ENCODE data around the gene ADAMTSL3. TPM values are rescaled to one million over a fixed set of nuclear protein-coding genes. Genes with fewer than 3 reads are reported as not detected.
"Not testable (repeated sequence)": the region's sequence is repeated elsewhere in the genome, so short reads cannot be mapped to it uniquely, and the experiment has no call there.

The ADAMTSL3 gene
- total and polyA plus RNA-seq, 2 donors (not counting 1 experiment from before 2014, with no cell fraction given): 0.01 TPM; not detected in 1

DNA sequence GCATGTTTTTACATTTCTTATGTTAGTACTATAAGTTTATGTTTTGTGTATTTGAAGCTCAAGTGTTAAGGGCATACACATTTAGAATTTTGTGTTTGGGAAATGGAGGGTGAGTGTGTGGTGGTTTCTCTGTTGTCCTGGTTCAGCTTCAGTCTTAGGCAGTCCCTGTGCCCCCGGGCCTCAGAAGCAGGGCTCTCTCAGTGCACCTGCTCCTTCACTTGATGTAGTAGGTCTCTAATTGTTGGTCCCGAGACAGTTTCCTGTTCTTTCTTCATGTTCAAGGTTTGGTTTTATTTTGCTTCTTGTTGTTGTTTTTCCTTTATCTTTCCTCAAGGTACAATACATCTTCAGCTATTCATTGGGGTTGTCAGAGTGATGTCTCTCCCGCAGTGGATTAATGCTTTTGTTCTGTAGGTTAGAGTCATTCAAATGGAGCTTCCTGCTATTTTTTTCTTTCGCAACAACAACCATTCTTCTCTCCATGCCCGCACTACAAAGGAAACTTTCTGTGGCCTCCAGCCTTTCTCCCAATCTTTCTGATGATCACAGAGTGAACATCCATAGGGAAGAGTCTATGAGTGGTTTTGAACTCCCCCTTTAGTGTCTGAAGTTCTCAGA, 403.9 kb downstream of the ADAMTSL3 start:
- CTCF ChIA-PET: interaction anchor here (0.8 kb wide), 1 partner anchor 9 kb away, joined by 4 read pairs; no protein-coding TSS in a partner anchor
- H3K4me1 ChIP-seq (ENCODE audit: control insufficient read depth in 2 of 2, insufficient read depth in 2 of 2, low read length in 2 of 2): no peaks in the 10 kb centered on the region

DNA sequence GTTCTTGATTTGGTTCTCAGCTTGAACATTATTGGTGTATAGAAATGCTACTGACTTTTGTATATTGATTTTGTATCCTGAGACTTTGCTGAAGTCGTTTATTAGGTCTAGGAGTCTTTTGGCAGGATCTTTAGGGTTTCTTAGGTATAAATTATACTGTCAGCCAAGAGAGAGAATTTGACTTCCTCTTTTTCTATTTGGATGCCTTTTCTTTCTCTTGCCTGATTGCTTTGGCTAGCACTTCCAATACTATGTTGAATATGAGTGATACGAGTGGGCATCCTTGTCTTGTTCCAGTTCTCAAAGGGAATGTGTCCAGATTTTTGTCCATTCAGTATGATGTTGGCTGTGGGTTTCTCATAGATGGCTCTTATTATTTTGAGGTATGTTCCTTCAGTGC, 409.8 kb downstream of the ADAMTSL3 start:
- DNase-seq; H3K27ac ChIP-seq (ENCODE audit: low read length in 2 of 2); intact Hi-C loops (cut with micrococcal nuclease); H3K9me3 ChIP-seq (ENCODE audit: control extremely low read depth in 1 of 3, control insufficient read depth in 2 of 3, insufficient read depth in 1 of 3, low read length in 2 of 3); H3K79me2 ChIP-seq (ENCODE audit: control insufficient read depth, insufficient read depth, low read length); H3K27me3 Mint-ChIP-seq; H4K20me1 ChIP-seq (ENCODE audit: control insufficient read depth, insufficient read depth, low read length, poor library complexity, severe bottlenecking); H3K4me3 ChIP-seq (ENCODE audit: control extremely low read depth in 1 of 5, extremely low read depth in 1 of 5, insufficient read depth in 1 of 5, low read depth in 2 of 5, low read length in 4 of 5); H3K4me2 ChIP-seq (replicated peaks; ENCODE audit: low read depth, low read length, poor library complexity, severe bottlenecking); H3K4me3 Mint-ChIP-seq; H3K4me1 ChIP-seq (ENCODE audit: control insufficient read depth in 2 of 2, insufficient read depth in 2 of 2, low read length in 2 of 2); H3K27ac Mint-ChIP-seq; H3K36me3 ChIP-seq (replicated peaks in 1 of 2; ENCODE audit: control extremely low read depth in 1 of 2, control insufficient read depth in 1 of 2, extremely low read depth in 1 of 2, insufficient read depth in 2 of 2, low read length in 1 of 2); POLR2A ChIA-PET; ATAC-seq (ENCODE audit: low read depth); H3K27me3 ChIP-seq (replicated peaks in 1 of 4; ENCODE audit: control extremely low read depth in 1 of 4, control insufficient read depth in 3 of 4, insufficient read depth in 4 of 4, low read length in 3 of 4); H3K4me1 Mint-ChIP-seq; H3K9ac ChIP-seq (ENCODE audit: low read length); CTCF ChIA-PET; H2AFZ ChIP-seq (ENCODE audit: insufficient read depth, low read depth, low read length, poor library complexity, severe bottlenecking): not testable (repeated sequence)
- WGBS (ENCODE audit: insufficient coverage): no CpG with 5 or more reads among the region's 2 CpGs
- H3K9me3 Mint-ChIP-seq (ENCODE audit: insufficient read depth): peaks cover 22% of the 10 kb centered on the region

More for the DNA sequence above, 403.9 kb downstream of the ADAMTSL3 start:
- no peak overlapping the region for H3K4me3 Mint-ChIP-seq
- peaks cover 0 to 5% (median 3%) of the 10 kb centered on the region in 3 donors for H3K9me3 ChIP-seq (ENCODE audit: control extremely low read depth in 1 of 3, control insufficient read depth in 2 of 3, insufficient read depth in 1 of 3, low read length in 2 of 3)
- no peak overlapping the region for H3K27ac Mint-ChIP-seq
- H3K36me3 ChIP-seq (replicated peaks in 1 of 2; ENCODE audit: control extremely low read depth in 1 of 2, control insufficient read depth in 1 of 2, extremely low read depth in 1 of 2, insufficient read depth in 2 of 2, low read length in 1 of 2): no peaks in the 10 kb centered on the region
- H3K9me3 Mint-ChIP-seq (ENCODE audit: insufficient read depth): peaks cover 13% of the 10 kb centered on the region
- no peaks in the 10 kb centered on the region for H3K27me3 ChIP-seq (replicated peaks in 1 of 4; ENCODE audit: control extremely low read depth in 1 of 4, control insufficient read depth in 3 of 4, insufficient read depth in 4 of 4, low read length in 3 of 4)
- DNase-seq (no peak), ATAC-seq (ENCODE audit: low read depth) (no peak)
- H4K20me1 ChIP-seq (ENCODE audit: control insufficient read depth, insufficient read depth, low read length, poor library complexity, severe bottlenecking): no peaks in the 10 kb centered on the region
- WGBS (ENCODE audit: insufficient coverage): 100% methylated on average over 1 of the region's 5 CpGs
- H3K4me1 Mint-ChIP-seq: no peaks in the 10 kb centered on the region
- H3K27me3 Mint-ChIP-seq: peaks cover 9% of the 10 kb centered on the region
- no peak overlapping the region for H3K9ac ChIP-seq (ENCODE audit: low read length)
- POLR2A ChIA-PET: no interaction called here
- no peak overlapping the region for H2AFZ ChIP-seq (ENCODE audit: insufficient read depth, low read depth, low read length, poor library complexity, severe bottlenecking)
- H3K4me2 ChIP-seq (replicated peaks; ENCODE audit: low read depth, low read length, poor library complexity, severe bottlenecking): no peak overlapping the region
- intact Hi-C loops (cut with micrococcal nuclease): no loop called here
- TF ChIP-seq, protein P1, sequence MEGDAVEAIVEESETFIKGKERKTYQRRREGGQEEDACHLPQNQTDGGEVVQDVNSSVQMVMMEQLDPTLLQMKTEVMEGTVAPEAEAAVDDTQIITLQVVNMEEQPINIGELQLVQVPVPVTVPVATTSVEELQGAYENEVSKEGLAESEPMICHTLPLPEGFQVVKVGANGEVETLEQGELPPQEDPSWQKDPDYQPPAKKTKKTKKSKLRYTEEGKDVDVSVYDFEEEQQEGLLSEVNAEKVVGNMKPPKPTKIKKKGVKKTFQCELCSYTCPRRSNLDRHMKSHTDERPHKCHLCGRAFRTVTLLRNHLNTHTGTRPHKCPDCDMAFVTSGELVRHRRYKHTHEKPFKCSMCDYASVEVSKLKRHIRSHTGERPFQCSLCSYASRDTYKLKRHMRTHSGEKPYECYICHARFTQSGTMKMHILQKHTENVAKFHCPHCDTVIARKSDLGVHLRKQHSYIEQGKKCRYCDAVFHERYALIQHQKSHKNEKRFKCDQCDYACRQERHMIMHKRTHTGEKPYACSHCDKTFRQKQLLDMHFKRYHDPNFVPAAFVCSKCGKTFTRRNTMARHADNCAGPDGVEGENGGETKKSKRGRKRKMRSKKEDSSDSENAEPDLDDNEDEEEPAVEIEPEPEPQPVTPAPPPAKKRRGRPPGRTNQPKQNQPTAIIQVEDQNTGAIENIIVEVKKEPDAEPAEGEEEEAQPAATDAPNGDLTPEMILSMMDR (IDR thresholded peaks at IDR 0.05): no peak
- TF ChIP-seq EZH2 (IDR thresholded peaks at IDR 0.05; ENCODE audit: borderline replicate concordance, insufficient read depth, low read depth, low read length, poor library complexity, severe bottlenecking): no peak
- H3K79me2 ChIP-seq (ENCODE audit: control insufficient read depth, insufficient read depth, low read length): no peaks in the 10 kb centered on the region
- no peak overlapping the region for H3K4me3 ChIP-seq (ENCODE audit: control extremely low read depth in 1 of 5, extremely low read depth in 1 of 5, insufficient read depth in 1 of 5, low read depth in 2 of 5, low read length in 4 of 5)
- no peak overlapping the region for H3K27ac ChIP-seq (ENCODE audit: low read length in 2 of 2)

DNA sequence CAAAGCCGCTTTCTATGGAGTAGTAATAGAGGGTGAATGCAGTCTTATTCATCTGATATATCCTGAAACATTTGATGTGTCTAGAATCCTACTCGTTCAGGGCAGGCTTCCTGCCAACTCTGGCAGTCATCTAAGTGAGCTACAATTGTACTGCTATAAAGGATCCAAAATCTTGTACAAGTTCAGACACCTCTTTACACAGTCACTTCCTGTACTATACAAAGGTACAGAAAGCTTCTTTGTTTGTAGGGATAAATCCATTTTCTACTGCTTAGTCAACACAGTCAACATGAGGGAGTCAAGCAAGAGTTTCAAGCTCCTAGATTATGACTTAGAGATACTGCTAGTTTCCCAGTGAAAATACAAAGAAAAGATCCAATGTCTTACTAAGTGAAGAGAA, 414.8 kb downstream of the ADAMTSL3 start:
- H3K36me3 ChIP-seq (replicated peaks in 1 of 2; ENCODE audit: control extremely low read depth in 1 of 2, control insufficient read depth in 1 of 2, extremely low read depth in 1 of 2, insufficient read depth in 2 of 2, low read length in 1 of 2); H4K20me1 ChIP-seq (ENCODE audit: control insufficient read depth, insufficient read depth, low read length, poor library complexity, severe bottlenecking); H2AFZ ChIP-seq (ENCODE audit: insufficient read depth, low read depth, low read length, poor library complexity, severe bottlenecking); H3K4me1 ChIP-seq (ENCODE audit: control insufficient read depth in 2 of 2, insufficient read depth in 2 of 2, low read length in 2 of 2); H3K27me3 ChIP-seq (replicated peaks in 1 of 4; ENCODE audit: control extremely low read depth in 1 of 4, control insufficient read depth in 3 of 4, insufficient read depth in 4 of 4, low read length in 3 of 4); H3K4me1 Mint-ChIP-seq; CTCF ChIA-PET; intact Hi-C loops (cut with micrococcal nuclease); H3K9ac ChIP-seq (ENCODE audit: low read length); POLR2A ChIA-PET; H3K79me2 ChIP-seq (ENCODE audit: control insufficient read depth, insufficient read depth, low read length); H3K9me3 ChIP-seq (ENCODE audit: control extremely low read depth in 1 of 3, control insufficient read depth in 2 of 3, insufficient read depth in 1 of 3, low read length in 2 of 3); H3K4me3 Mint-ChIP-seq; DNase-seq; ATAC-seq (ENCODE audit: low read depth); H3K4me3 ChIP-seq (ENCODE audit: control extremely low read depth in 1 of 5, extremely low read depth in 1 of 5, insufficient read depth in 1 of 5, low read depth in 2 of 5, low read length in 4 of 5); H3K27ac ChIP-seq (ENCODE audit: low read length in 2 of 2); H3K4me2 ChIP-seq (replicated peaks; ENCODE audit: low read depth, low read length, poor library complexity, severe bottlenecking); H3K27ac Mint-ChIP-seq: not testable (repeated sequence)
- H3K27me3 Mint-ChIP-seq: peaks cover 23% of the 10 kb centered on the region
- no CpG with 5 or more reads among the region's 2 CpGs for WGBS (ENCODE audit: insufficient coverage)
- peaks cover 13% of the 10 kb centered on the region for H3K9me3 Mint-ChIP-seq (ENCODE audit: insufficient read depth)
